T-cell (primary cell): ENCODE measurements around the gene FRG1. TPM values are rescaled to one million over a fixed set of nuclear protein-coding genes. Genes with fewer than 3 reads are reported as not detected.
"Not testable (repeated sequence)": the region's sequence is repeated elsewhere in the genome, so short reads cannot be mapped to it uniquely, and the experiment has no call there.

Experiments
- ATAC-seq, 4 experiments: fragments of 200-7000 bp in 3 of 4; fragments of 150-1000 bp in 1 of 4; cut with Tn5 transposase; replicated peaks in 1 of 4; 1 replicate in 3 of 4; 2 replicates in 1 of 4; pipeline ENCODE4 v1.10.0; 2021; ENCODE audit warnings: moderate library complexity in 3 of 4, mild to moderate bottlenecking in 2 of 4, moderate number of reproducible peaks in 1 of 4
- CTCF ChIA-PET, 2 donors: fragments of 300-600 bp; sonication (Branson Sonifier 250); formaldehyde crosslinking; loops; one replicate each; lab custom pipeline; 2022; ENCODE audit warnings: antibody characterized with exemption in 2 of 2; lab: Charles Lee
- POLR2A ChIA-PET, 2 donors: fragments of 300-600 bp; sonication (Branson Sonifier 250); formaldehyde crosslinking; loops; one replicate each; lab custom pipeline; 2022; ENCODE audit warnings: antibody characterized with exemption in 2 of 2; lab: Charles Lee
- DNase-seq, 35 experiments: peaks; one replicate each; pipeline versions ENCODE4 v3.0.0 to v3.0.0-alpha.2; 2013 to 2023
- H3K27ac ChIP-seq: one replicate; pipeline ENCODE4 v1.5.1; 2013; ENCODE audit warnings: low read length
- H3K27me3 ChIP-seq, 2 experiments: replicated peaks in 1 of 2; 1 replicate in 1 of 2; 2 replicates in 1 of 2; pipeline versions ENCODE4 v1.6.1 to v1.7.0; 2013; ENCODE audit warnings: low read length in 1 of 2, mixed read lengths in 1 of 2; ENCODE audit not compliant: control insufficient read depth in 2 of 2, insufficient read depth in 2 of 2; ENCODE audit errors: extremely low read depth in 1 of 2
- H3K36me3 ChIP-seq, 2 donors: 1 replicate in 1 of 2; 2 replicates in 1 of 2; pipeline versions ENCODE4 v1.6.1 to v1.7.0; 2013; ENCODE audit warnings: low read length in 1 of 2; ENCODE audit not compliant: control insufficient read depth in 2 of 2, insufficient read depth in 1 of 2; ENCODE audit errors: extremely low read depth in 1 of 2
- H3K4me1 ChIP-seq, 2 experiments: 1 replicate in 1 of 2; 2 replicates in 1 of 2; pipeline versions ENCODE4 v1.6.1 to v1.7.0; 2013; ENCODE audit warnings: low read length in 2 of 2, mixed read lengths in 1 of 2; ENCODE audit not compliant: insufficient read depth in 2 of 2, control insufficient read depth in 1 of 2; ENCODE audit errors: extremely low read depth in 1 of 2
- H3K4me3 ChIP-seq, 2 donors: 1 replicate in 1 of 2; 2 replicates in 1 of 2; pipeline versions ENCODE4 v1.5.1 to v1.7.0; 2013; ENCODE audit warnings: mild to moderate bottlenecking in 2 of 2, low read length in 1 of 2, moderate library complexity in 1 of 2; ENCODE audit not compliant: control insufficient read depth in 1 of 2; ENCODE audit errors: extremely low read depth in 1 of 2
- H3K9me3 ChIP-seq: 2 replicates; pipeline ENCODE4 v1.7.0; 2013
- H3K27ac Mint-ChIP-seq, 2 donors: one replicate each; pipeline ENCODE4 v1.8.0; 2020 to 2021; ENCODE audit warnings: mild to moderate bottlenecking in 2 of 2, mixed read lengths in 2 of 2
- H3K27me3 Mint-ChIP-seq, 2 donors: one replicate each; pipeline ENCODE4 v1.8.0; 2021 to 2022; ENCODE audit warnings: mixed read lengths in 2 of 2
- H3K36me3 Mint-ChIP-seq: one replicate; pipeline ENCODE4 v1.8.0; 2021; ENCODE audit warnings: mixed read lengths
- H3K4me1 Mint-ChIP-seq, 3 donors: one replicate each; pipeline ENCODE4 v1.8.0; 2020 to 2022; ENCODE audit warnings: mixed read lengths in 3 of 3, mild to moderate bottlenecking in 1 of 3
- H3K4me3 Mint-ChIP-seq, 3 donors: one replicate each; pipeline ENCODE4 v1.8.0; 2020 to 2022; ENCODE audit warnings: mild to moderate bottlenecking in 3 of 3, mixed read lengths in 3 of 3, moderate library complexity in 3 of 3
- H3K9me3 Mint-ChIP-seq, 3 donors: one replicate each; pipeline ENCODE4 v1.8.0; 2020 to 2022; ENCODE audit warnings: mixed read lengths in 3 of 3
- WGBS: methylation state at CpG from one replicate; pipeline ENCODE4 v1.1.5; 2013; ENCODE audit warnings: missing lambda C conversion rate; ENCODE audit not compliant: insufficient coverage; 5-methylcytosine and 5-hydroxymethylcytosine counted together
- total RNA-seq, 35 experiments: library from RNA in 6 of 35; stranded (reverse) in 6 of 35; fragments of 120-200 nt in 1 of 35; gene quantifications; one replicate each; pipeline versions ENCODE4 v1.2.1 to v1.2.4 and lab custom pipeline; 2013 to 2026

The FRG1 gene
- total RNA-seq, result 10 to 100 TPM; 42.4 to 52.9 (median 49.1) TPM
- 56.7 TPM for total RNA-seq (2013)
- 19.5 to 60.3 (median 38.1) reads per million in 29 experiments for total RNA-seq (lab: John Stamatoyannopoulos, UW)

GRCh38 chr4:189940178-189941004 lies at the start of gene FRG1:
Gene FRG1, plus strand, starts transcription at chr4:189940872. Its CDS starts 138 bp downstream, at chr4:189941010.
- 3% methylated on average over 66 of the region's 70 CpGs for WGBS
- peak; percentile 94 to 98 (median 98) for ATAC-seq
- H3K4me3 ChIP-seq, result peak within 1 kb of the TSS; percentile 78 to 92
- Mint-ChIP-seq H3K27me3 (peaks cover 0 to 2% of the 10 kb centered on the region in 2 donors), H3K27ac (peak within 1 kb of the TSS; percentile 96 to 98), H3K9me3 (peaks cover 0 to 10% (median 7%) of the 10 kb centered on the region in 3 donors), H3K4me1 (peaks cover 49 to 56% (median 51%) of the 10 kb centered on the region in 3 donors), H3K36me3 (peaks cover 30% of the 10 kb centered on the region), H3K4me3 (peak within 1 kb of the TSS; percentile 95 to 97 (median 97))
- peaks cover 7 to 10% of the 10 kb centered on the region in 2 experiments for H3K4me1 ChIP-seq
- peak; percentile 91 to 98 (median 96) for DNase-seq
- no peaks in the 10 kb centered on the region for H3K36me3 ChIP-seq
- H3K27me3 ChIP-seq, result no peaks in the 10 kb centered on the region
- ChIA-PET POLR2A (interaction anchor here in 1 of 2 donors (0.6 kb wide), 1 partner anchor 16 kb away, joined by 3 read pairs; no protein-coding TSS in a partner anchor), CTCF (no interaction called here)
- peak within 1 kb of the TSS; percentile 86 for H3K27ac ChIP-seq
- no peaks in the 10 kb centered on the region for H3K9me3 ChIP-seq

- H3K9me3 Mint-ChIP-seq, result no peaks in the 10 kb centered on the region
- ATAC-seq, result no peak
- no peaks in the 10 kb centered on the region for H3K4me1 ChIP-seq
- H3K4me3 Mint-ChIP-seq, result no peak overlapping the region
- no peaks in the 10 kb centered on the region for H3K36me3 ChIP-seq
- H3K27ac ChIP-seq, result no peak overlapping the region
- no peak overlapping the region for H3K27ac Mint-ChIP-seq
- H3K27me3 Mint-ChIP-seq, result peaks cover 0 to 1% of the 10 kb centered on the region in 2 donors
- CTCF ChIA-PET, result no interaction called here
- no peaks in the 10 kb centered on the region for H3K4me1 Mint-ChIP-seq
- POLR2A ChIA-PET, result no interaction called here
- no peaks in the 10 kb centered on the region for H3K27me3 ChIP-seq
- WGBS, result 78% methylated on average over 2 of the region's 3 CpGs
- no peak overlapping the region for H3K4me3 ChIP-seq
- no peaks in the 10 kb centered on the region for H3K9me3 ChIP-seq
- no peak for DNase-seq
- peaks cover 10% of the 10 kb centered on the region for H3K36me3 Mint-ChIP-seq
Observed at GRCh38 chr4:189897667-189898066, 43.0 kb upstream of the FRG1 start.

- H3K27me3 ChIP-seq, H3K9me3 Mint-ChIP-seq, H3K27ac ChIP-seq, H3K27me3 Mint-ChIP-seq, DNase-seq, H3K4me3 ChIP-seq, H3K27ac Mint-ChIP-seq, H3K4me1 ChIP-seq, H3K36me3 ChIP-seq, H3K4me1 Mint-ChIP-seq, CTCF ChIA-PET, POLR2A ChIA-PET, ATAC-seq, H3K9me3 ChIP-seq, H3K4me3 Mint-ChIP-seq: not testable (repeated sequence)
- peaks cover 10% of the 10 kb centered on the region for H3K36me3 Mint-ChIP-seq
- 83% methylated on average over 1 of the region's 3 CpGs for WGBS
Observed at GRCh38 chr4:189899481-189900015, 41.1 kb upstream of the FRG1 start.

GRCh38 chr4:189904420-189905027 lies 36.1 kb upstream of the FRG1 start:
- H3K4me1 ChIP-seq, POLR2A ChIA-PET, H3K27me3 Mint-ChIP-seq, H3K27ac Mint-ChIP-seq, H3K4me3 Mint-ChIP-seq, H3K27me3 ChIP-seq, H3K4me3 ChIP-seq, H3K27ac ChIP-seq, H3K9me3 ChIP-seq, H3K9me3 Mint-ChIP-seq, H3K4me1 Mint-ChIP-seq, H3K36me3 ChIP-seq, H3K36me3 Mint-ChIP-seq: not testable (repeated sequence)
- ATAC-seq, result peak in 1 of 4 experiments; percentile 37
- DNase-seq, result peak in 26 of 35 experiments; percentile 1 to 68 (median 25)
- WGBS, result 0% methylated on average over 1 of the region's 6 CpGs
- CTCF ChIA-PET, result interaction anchor here (0.6 to 1.1 kb wide), 2 partner anchors 31 to 34 kb away, joined by 3 to 4 read pairs; no protein-coding TSS in a partner anchor

GRCh38 chr4:189912170-189912569 lies 28.5 kb upstream of the FRG1 start:
- no peak overlapping the region for H3K27ac ChIP-seq

GRCh38 chr4:189917161-189917891 lies 23.3 kb upstream of the FRG1 start:
- WGBS, result 92% methylated on average over 14 of the region's 23 CpGs
- DNase-seq (no peak), ATAC-seq (no peak)
- Mint-ChIP-seq H3K4me1 (no peaks in the 10 kb centered on the region), H3K27ac (no peak overlapping the region), H3K36me3 (peaks cover 36% of the 10 kb centered on the region), H3K27me3 (no peaks in the 10 kb centered on the region), H3K4me3 (no peak overlapping the region), H3K9me3 (peaks cover 13 to 29% (median 16%) of the 10 kb centered on the region in 3 donors)
- POLR2A ChIA-PET, result no interaction called here
- CTCF ChIA-PET, result no interaction called here
- Histone ChIP-seq H3K4me3 (no peak overlapping the region), H3K36me3 (no peaks in the 10 kb centered on the region), H3K4me1 (no peaks in the 10 kb centered on the region), H3K9me3 (no peaks in the 10 kb centered on the region), H3K27ac (no peak overlapping the region), H3K27me3 (no peaks in the 10 kb centered on the region)

More at GRCh38 chr4:189912170-189912569, 28.5 kb upstream of the FRG1 start:
- Mint-ChIP-seq H3K4me3 (no peak overlapping the region), H3K27ac (no peak overlapping the region), H3K4me1 (no peaks in the 10 kb centered on the region), H3K27me3 (peaks cover 0 to 7% of the 10 kb centered on the region in 2 donors), H3K36me3 (peaks cover 10% of the 10 kb centered on the region), H3K9me3 (peaks cover 0 to 10% (median 4%) of the 10 kb centered on the region in 3 donors)
- CTCF ChIA-PET, result interaction anchor here in 1 of 2 donors (0.6 kb wide), 1 partner anchor 1684 kb away, joined by 3 read pairs; no protein-coding TSS in a partner anchor
- H3K4me1 ChIP-seq, result no peaks in the 10 kb centered on the region
- DNase-seq (peak in 1 of 35 experiments; percentile 2), ATAC-seq (no peak)
- no peaks in the 10 kb centered on the region for H3K36me3 ChIP-seq
- no peak overlapping the region for H3K4me3 ChIP-seq
- POLR2A ChIA-PET, result no interaction called here
- no peaks in the 10 kb centered on the region for H3K27me3 ChIP-seq
- H3K9me3 ChIP-seq, result no peaks in the 10 kb centered on the region
- WGBS, result no CpG with 5 or more reads among the region's 6 CpGs
